Measurements from ENCODE around the gene TXNRD1.

- no peak for TF ChIP-seq POLR2AphosphoS5 (IDR thresholded peaks at IDR 0.05; ENCODE audit: low read depth)
- no peak for TF ChIP-seq CTCF (IDR thresholded peaks at IDR 0.05; ENCODE audit: insufficient read depth, low read length)
- no peak for TF ChIP-seq GABPA (IDR thresholded peaks at IDR 0.05; ENCODE audit: low read depth)
Observed at GRCh38 chr12:104171785-104172569, 43.6 kb upstream of the TXNRD1 start.

All from HL-60 (cell line).